Activated naive CD4-positive, alpha-beta T cell treated with anti-CD3 and anti-CD28 coated beads, Interleukin-2, amount 10 ng/mL, durations not matched to agents 7 days and 5 days (primary cell): ENCODE measurements around the gene XCR1.
"Not testable (repeated sequence)": the region's sequence is repeated elsewhere in the genome, so short reads cannot be mapped to it uniquely, and the experiment has no call there.

Source experiments
- CTCF ChIA-PET: fragments of 350-600 bp; sonication (Branson Sonifier 250); formaldehyde crosslinking; loops from one replicate; lab custom pipeline; 2021; ENCODE audit warnings: antibody characterized with exemption; lab: Charles Lee
- DNase-seq: peaks from one replicate; pipeline ENCODE4 v3.0.0-alpha.2; 2020
- H3K27ac Mint-ChIP-seq: one replicate; pipeline ENCODE4 v1.8.0; 2021; ENCODE audit warnings: mild to moderate bottlenecking, moderate library complexity, mixed read lengths
- H3K27me3 Mint-ChIP-seq: one replicate; pipeline ENCODE4 v1.8.0; 2021; ENCODE audit warnings: mild to moderate bottlenecking, mixed read lengths
- H3K36me3 Mint-ChIP-seq: one replicate; pipeline ENCODE4 v1.8.0; 2021; ENCODE audit warnings: mixed read lengths
- H3K4me1 Mint-ChIP-seq: one replicate; pipeline ENCODE4 v1.8.0; 2021; ENCODE audit warnings: mixed read lengths
- H3K4me3 Mint-ChIP-seq: one replicate; pipeline ENCODE4 v1.8.0; 2021; ENCODE audit warnings: mild to moderate bottlenecking, moderate library complexity, mixed read lengths
- H3K9me3 Mint-ChIP-seq: one replicate; pipeline ENCODE4 v1.8.0; 2021; ENCODE audit warnings: mixed read lengths

XCR1 gene

GRCh38 chr3:46007280-46007679 is 20.0 kb downstream of the XCR1 start:
- CTCF ChIA-PET, result no interaction called here
- no peak for DNase-seq

GRCh38 chr3:46006238-46007032 is 20.8 kb downstream of the XCR1 start:
- DNase-seq, result no peak
- CTCF ChIA-PET, result no interaction called here

More at GRCh38 chr3:46007280-46007679, 20.0 kb downstream of the XCR1 start:
- Mint-ChIP-seq H3K36me3 (no peaks in the 10 kb centered on the region), H3K27ac (no peak overlapping the region), H3K9me3 (no peaks in the 10 kb centered on the region), H3K4me1 (peaks cover 6% of the 10 kb centered on the region), H3K4me3 (no peak overlapping the region), H3K27me3 (peaks cover 35% of the 10 kb centered on the region)

GRCh38 chr3:46003706-46004105 is 23.6 kb downstream of the XCR1 start:
- CTCF ChIA-PET, H3K36me3 Mint-ChIP-seq, H3K4me1 Mint-ChIP-seq, DNase-seq, H3K27ac Mint-ChIP-seq, H3K4me3 Mint-ChIP-seq, H3K9me3 Mint-ChIP-seq: not testable (repeated sequence)
- H3K27me3 Mint-ChIP-seq, result peaks cover 50% of the 10 kb centered on the region

More at GRCh38 chr3:46006238-46007032, 20.8 kb downstream of the XCR1 start:
- H3K27me3 Mint-ChIP-seq, result peaks cover 38% of the 10 kb centered on the region
- H3K27ac Mint-ChIP-seq, result no peak overlapping the region
- H3K36me3 Mint-ChIP-seq, result no peaks in the 10 kb centered on the region
- H3K4me3 Mint-ChIP-seq, result no peak overlapping the region
- H3K4me1 Mint-ChIP-seq, result peaks cover 6% of the 10 kb centered on the region
- no peaks in the 10 kb centered on the region for H3K9me3 Mint-ChIP-seq

GRCh38 chr3:46001178-46001577 is 26.1 kb downstream of the XCR1 start:
- H3K27me3 Mint-ChIP-seq, result peaks cover 45% of the 10 kb centered on the region
- H3K4me3 Mint-ChIP-seq, result no peak overlapping the region
- no peaks in the 10 kb centered on the region for H3K9me3 Mint-ChIP-seq
- no peak overlapping the region for H3K27ac Mint-ChIP-seq
- H3K4me1 Mint-ChIP-seq, result peaks cover 13% of the 10 kb centered on the region
- CTCF ChIA-PET, result no interaction called here
- no peak for DNase-seq
- H3K36me3 Mint-ChIP-seq, result peaks cover 1% of the 10 kb centered on the region

GRCh38 chr3:45997942-45998341 is 29.3 kb downstream of the XCR1 start:
- Mint-ChIP-seq H3K27ac (no peak overlapping the region), H3K9me3 (no peaks in the 10 kb centered on the region), H3K27me3 (peaks cover 40% of the 10 kb centered on the region), H3K4me1 (peaks cover 34% of the 10 kb centered on the region), H3K36me3 (peaks cover 7% of the 10 kb centered on the region), H3K4me3 (no peak overlapping the region)
- CTCF ChIA-PET, result interaction anchor here (0.9 to 1.6 kb wide), 2 partner anchors 20 to 59 kb away, joined by 3 to 6 read pairs; no protein-coding TSS in a partner anchor
- DNase-seq, result no peak

- H3K4me3 Mint-ChIP-seq, H3K27ac Mint-ChIP-seq, DNase-seq, H3K9me3 Mint-ChIP-seq, CTCF ChIA-PET, H3K36me3 Mint-ChIP-seq: not testable (repeated sequence)
- Mint-ChIP-seq H3K27me3 (peaks cover 39% of the 10 kb centered on the region), H3K4me1 (peaks cover 39% of the 10 kb centered on the region)
Measured at GRCh38 chr3:45997499-45997898, 29.8 kb downstream of the XCR1 start.

GRCh38 chr3:45995236-45996192 is 31.8 kb downstream of the XCR1 start, which contains the start of gene FYCO1:
FYCO1 (minus strand) TSS chr3:45995824; CDS start chr3:45984910, 10,914 bp downstream.
- DNase-seq, result peak; percentile 93

GRCh38 chr3:45994419-45995235 is 32.7 kb downstream of the XCR1 start:
- CTCF ChIA-PET, result interaction anchor here (1.3 to 2.2 kb wide), 5 partner anchors 30 to 83 kb away, joined by 4 to 9 read pairs (median 5); no protein-coding TSS in a partner anchor
- peaks cover 56% of the 10 kb centered on the region for H3K4me1 Mint-ChIP-seq
- peaks cover 18% of the 10 kb centered on the region for H3K27me3 Mint-ChIP-seq
- DNase-seq, result peak; percentile 51
- no peaks in the 10 kb centered on the region for H3K9me3 Mint-ChIP-seq
- H3K4me3 Mint-ChIP-seq, result peak overlapping the region; percentile 86
- H3K27ac Mint-ChIP-seq, result peak overlapping the region; percentile 90
- peaks cover 29% of the 10 kb centered on the region for H3K36me3 Mint-ChIP-seq

More at GRCh38 chr3:45995236-45996192, 31.8 kb downstream of the XCR1 start, which contains the start of gene FYCO1:
- H3K27ac Mint-ChIP-seq, result peak within 1 kb of the TSS; percentile 90
- peaks cover 27% of the 10 kb centered on the region for H3K27me3 Mint-ChIP-seq
- H3K4me1 Mint-ChIP-seq, result peaks cover 53% of the 10 kb centered on the region
- H3K9me3 Mint-ChIP-seq, result no peaks in the 10 kb centered on the region
- peak within 1 kb of the TSS; percentile 86 for H3K4me3 Mint-ChIP-seq
- CTCF ChIA-PET, result interaction anchor here (1.2 to 1.3 kb wide), 2 partner anchors 27 to 82 kb away, joined by 4 to 5 read pairs; no protein-coding TSS in a partner anchor
- H3K36me3 Mint-ChIP-seq, result peaks cover 23% of the 10 kb centered on the region

GRCh38 chr3:45993421-45994027 is 33.8 kb downstream of the XCR1 start:
- Mint-ChIP-seq H3K4me1 (peaks cover 59% of the 10 kb centered on the region), H3K27me3 (peaks cover 9% of the 10 kb centered on the region), H3K9me3 (no peaks in the 10 kb centered on the region), H3K36me3 (peaks cover 36% of the 10 kb centered on the region), H3K4me3 (peak overlapping the region; percentile 52), H3K27ac (peak overlapping the region; percentile 81)
- CTCF ChIA-PET, result interaction anchor here (1.6 to 2.2 kb wide), 5 partner anchors 13 to 84 kb away, joined by 5 to 9 read pairs (median 6); no protein-coding TSS in a partner anchor
- peak; percentile 42 for DNase-seq

- peaks cover 3% of the 10 kb centered on the region for H3K27me3 Mint-ChIP-seq
- CTCF ChIA-PET, result interaction anchor here (1.6 to 2.2 kb wide), 3 partner anchors 13 to 46 kb away, joined by 5 to 6 read pairs (median 6); no protein-coding TSS in a partner anchor
- no peak for DNase-seq
- H3K4me3 Mint-ChIP-seq, result no peak overlapping the region
- H3K4me1 Mint-ChIP-seq, result peaks cover 59% of the 10 kb centered on the region
- no peaks in the 10 kb centered on the region for H3K9me3 Mint-ChIP-seq
- peak overlapping the region; percentile 81 for H3K27ac Mint-ChIP-seq
- H3K36me3 Mint-ChIP-seq, result peaks cover 39% of the 10 kb centered on the region
Measured at GRCh38 chr3:45992821-45993221, 34.5 kb downstream of the XCR1 start.

- H3K4me3 Mint-ChIP-seq, result no peak overlapping the region
- CTCF ChIA-PET, result no interaction called here
- H3K36me3 Mint-ChIP-seq, result peaks cover 42% of the 10 kb centered on the region
- no peak for DNase-seq
- H3K4me1 Mint-ChIP-seq, result peaks cover 62% of the 10 kb centered on the region
- H3K9me3 Mint-ChIP-seq, result no peaks in the 10 kb centered on the region
- no peak overlapping the region for H3K27ac Mint-ChIP-seq
- no peaks in the 10 kb centered on the region for H3K27me3 Mint-ChIP-seq
Measured at GRCh38 chr3:45992133-45992729, 35.1 kb downstream of the XCR1 start.

- Mint-ChIP-seq H3K27me3 (no peaks in the 10 kb centered on the region), H3K9me3 (no peaks in the 10 kb centered on the region), H3K4me1 (peaks cover 60% of the 10 kb centered on the region), H3K36me3 (peaks cover 46% of the 10 kb centered on the region), H3K4me3 (no peak overlapping the region), H3K27ac (no peak overlapping the region)
- DNase-seq, result no peak
- CTCF ChIA-PET, result no interaction called here
Measured at GRCh38 chr3:45991341-45991740, 35.9 kb downstream of the XCR1 start.
